Left ventricle myocardium inferior (tissue), 1 donor: Measurements from ENCODE around the gene KRTAP4-2. TPM values are rescaled to one million over a fixed set of nuclear protein-coding genes. Genes with fewer than 3 reads are reported as not detected.
"Not testable (repeated sequence)": the region's sequence is repeated elsewhere in the genome, so short reads cannot be mapped to it uniquely, and the experiment has no call there.

Source experiments
- DNase-seq: peaks from one replicate; pipeline ENCODE4 v3.0.0-alpha.2; 2020
- H3K27ac ChIP-seq: fragments of 200-600 bp; replicated peaks from 2 replicates; pipeline ENCODE4 v1.8.0; 2021
- H3K27me3 ChIP-seq: fragments of 200-600 bp; 2 replicates; pipeline ENCODE4 v1.8.0; 2021; ENCODE audit warnings: low read depth
- H3K36me3 ChIP-seq: fragments of 200-600 bp; 2 replicates; pipeline ENCODE4 v1.8.0; 2021
- H3K4me1 ChIP-seq: fragments of 200-600 bp; 2 replicates; pipeline ENCODE4 v1.8.0; 2021
- H3K4me3 ChIP-seq: fragments of 200-600 bp; 2 replicates; pipeline ENCODE4 v1.8.0; 2021; ENCODE audit warnings: mild to moderate bottlenecking, moderate library complexity
- H3K9me3 ChIP-seq: fragments of 200-600 bp; replicated peaks from 2 replicates; pipeline ENCODE4 v1.8.0; 2021
- CTCF ChIP-seq: fragments of 200-600 bp; IDR thresholded peaks from 2 replicates; pipeline ENCODE4 v1.8.0; 2021; ENCODE audit warnings: antibody characterized with exemption, mild to moderate bottlenecking, borderline replicate concordance
- intact Hi-C: fragments of 100-400 bp; cut with micrococcal nuclease; formaldehyde crosslinking; loops from one replicate; pipeline ENCODE4 v1.11.0; 2022
- long read RNA-seq: library from polyadenylated mRNA; unstranded; transcript quantifications from one replicate; pipeline ENCODE4 v2.0.0, GENCODE V29; 2021
- total RNA-seq: library from RNA; stranded (reverse); fragmentation: NEBNext Ultra II Directional; extraction: Animal tissue kit (Norgen Biotek cat#: 25700); gene quantifications from one replicate; pipeline ENCODE4 v1.2.1, GENCODE V29; 2021
- donor health status: DM: no; HTN: yes; CAD: no; lungs with severe emphysema.

The KRTAP4-2 gene
- total RNA-seq, result not detected
- long read RNA-seq, result 0 reads

- Histone ChIP-seq H3K4me3 (no peak within 1 kb of the TSS), H3K27me3 (peaks cover 59% of the 10 kb centered on the region), H3K36me3 (no peaks in the 10 kb centered on the region), H3K9me3 (no peaks in the 10 kb centered on the region), H3K4me1 (no peaks in the 10 kb centered on the region), H3K27ac (no peak within 1 kb of the TSS)
- DNase-seq, result no peak
- TF ChIP-seq CTCF, result no peak
- intact Hi-C loops, result no loop called here
Observed at GRCh38 chr17:41177727-41178271, at the start of gene KRTAP4-2. KRTAP4-2 (minus strand) TSS chr17:41178221; CDS start chr17:41178164, 57 bp downstream.

DNA sequence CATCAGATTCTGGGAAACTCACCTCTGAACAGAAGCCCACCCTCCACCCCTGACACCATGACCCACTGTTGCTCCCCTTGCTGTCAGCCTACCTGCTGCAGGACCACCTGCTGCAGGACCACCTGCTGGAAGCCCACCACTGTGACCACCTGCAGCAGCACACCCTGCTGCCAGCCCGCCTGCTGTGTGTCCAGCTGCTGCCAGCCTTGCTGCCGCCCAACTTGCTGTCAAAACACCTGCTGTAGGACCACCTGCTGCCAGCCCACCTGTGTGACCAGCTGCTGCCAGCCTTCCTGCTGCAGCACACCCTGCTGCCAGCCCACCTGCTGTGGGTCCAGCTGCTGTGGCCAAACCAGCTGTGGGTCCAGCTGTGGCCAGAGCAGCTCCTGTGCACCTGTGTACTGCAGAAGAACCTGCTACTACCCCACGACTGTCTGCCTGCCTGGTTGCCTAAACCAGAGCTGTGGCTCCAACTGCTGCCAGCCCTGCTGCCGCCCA is 48.6 kb upstream of the KRTAP4-2 start, which contains the start of gene KRTAP9-2:
Gene KRTAP9-2, plus strand, starts transcription at position 51 of the 498 bp plus-strand sequence. Its CDS starts 7 bp downstream, at position 58.
- H3K9me3 ChIP-seq, H3K4me3 ChIP-seq, H3K27ac ChIP-seq, H3K4me1 ChIP-seq, intact Hi-C loops, DNase-seq, H3K36me3 ChIP-seq: not testable (repeated sequence)
- H3K27me3 ChIP-seq, result peaks cover 54% of the 10 kb centered on the region

DNA sequence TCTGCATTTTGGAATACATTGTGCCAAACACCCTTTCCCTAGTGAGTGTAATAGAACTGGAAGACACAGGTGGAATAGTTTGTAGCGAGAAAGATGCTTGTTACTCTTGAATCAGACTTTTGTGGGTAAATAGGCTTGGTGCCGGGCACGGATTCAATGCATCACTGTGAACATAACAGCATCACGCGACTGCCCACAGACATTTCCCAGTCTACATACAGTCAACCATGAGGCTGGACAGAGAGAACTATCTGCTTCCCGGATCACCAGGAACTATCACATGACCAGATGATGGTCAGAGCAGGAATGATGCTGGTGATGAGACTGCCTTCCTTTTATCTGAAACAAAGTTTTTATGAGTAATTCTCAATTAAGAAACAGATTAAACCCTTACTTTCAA is 48.0 kb upstream of the KRTAP4-2 start:
- no peaks in the 10 kb centered on the region for H3K36me3 ChIP-seq
- DNase-seq, result no peak
- no peak overlapping the region for H3K27ac ChIP-seq
- H3K9me3 ChIP-seq, result no peaks in the 10 kb centered on the region
- intact Hi-C loops, result no loop called here
- TF ChIP-seq CTCF, result no peak
- peaks cover 53% of the 10 kb centered on the region for H3K27me3 ChIP-seq
- no peak overlapping the region for H3K4me3 ChIP-seq
- H3K4me1 ChIP-seq, result no peaks in the 10 kb centered on the region

GRCh38 chr17:41223821-41224220 is 45.8 kb upstream of the KRTAP4-2 start:
- Histone ChIP-seq H3K4me1 (no peaks in the 10 kb centered on the region), H3K36me3 (no peaks in the 10 kb centered on the region)
- TF ChIP-seq CTCF, result no peak

GRCh38 chr17:41215681-41216080 is 37.7 kb upstream of the KRTAP4-2 start:
- no peak overlapping the region for H3K4me3 ChIP-seq
- H3K36me3 ChIP-seq, result no peaks in the 10 kb centered on the region
- no peak overlapping the region for H3K27ac ChIP-seq
- H3K9me3 ChIP-seq, result peaks cover 5% of the 10 kb centered on the region
- TF ChIP-seq CTCF, result no peak
- DNase-seq, result no peak
- intact Hi-C loops, result no loop called here
- peaks cover 80% of the 10 kb centered on the region for H3K27me3 ChIP-seq
- no peaks in the 10 kb centered on the region for H3K4me1 ChIP-seq

More at GRCh38 chr17:41223821-41224220, 45.8 kb upstream of the KRTAP4-2 start:
- no peak for DNase-seq
- intact Hi-C loops, result no loop called here
- H3K27me3 ChIP-seq, result peaks cover 45% of the 10 kb centered on the region
- H3K4me3 ChIP-seq, result no peak overlapping the region
- no peak overlapping the region for H3K27ac ChIP-seq
- peaks cover 5% of the 10 kb centered on the region for H3K9me3 ChIP-seq

GRCh38 chr17:41212524-41213169 is 34.6 kb upstream of the KRTAP4-2 start:
- no peak for DNase-seq
- TF ChIP-seq CTCF, result no peak

More at GRCh38 chr17:41212524-41213169, 34.6 kb upstream of the KRTAP4-2 start:
- Histone ChIP-seq H3K4me1 (no peaks in the 10 kb centered on the region), H3K4me3 (no peak overlapping the region), H3K36me3 (no peaks in the 10 kb centered on the region), H3K9me3 (no peaks in the 10 kb centered on the region), H3K27me3 (peaks cover 93% of the 10 kb centered on the region), H3K27ac (no peak overlapping the region)
- intact Hi-C loops, result no loop called here
